Mesenchymal stem cell (in vitro differentiated cells and primary cell): ENCODE results near the gene CHM.

ENCODE experiments used
- DNase-seq: peaks from one replicate; pipeline ENCODE4 v3.0.0-alpha.2; 2013
- H2AFZ ChIP-seq: one replicate; pipeline ENCODE4 v1.6.1; 2013; ENCODE audit warnings: low read depth, mild to moderate bottlenecking, control low read depth, inconsistent platforms, low read length, moderate library complexity
- H2AK5ac ChIP-seq: 2 replicates; pipeline ENCODE4 v1.6.1; 2013; ENCODE audit warnings: low read length, moderate library complexity, mild to moderate bottlenecking, inconsistent platforms; ENCODE audit not compliant: severe bottlenecking
- H2BK120ac ChIP-seq: one replicate; pipeline ENCODE4 v1.6.1; 2013; ENCODE audit warnings: low read depth, mild to moderate bottlenecking, inconsistent platforms, low read length, moderate library complexity
- H2BK12ac ChIP-seq, 2 experiments: one replicate each; pipeline ENCODE4 v1.6.1; 2013; ENCODE audit warnings: inconsistent platforms in 2 of 2, low read length in 2 of 2, mild to moderate bottlenecking in 2 of 2, moderate library complexity in 2 of 2, control low read depth in 1 of 2
- H2BK15ac ChIP-seq: one replicate; pipeline ENCODE4 v1.6.1; 2013; ENCODE audit warnings: mild to moderate bottlenecking, low read depth, inconsistent platforms; ENCODE audit not compliant: poor library complexity, severe bottlenecking
- H2BK5ac ChIP-seq: 2 replicates; pipeline ENCODE4 v1.6.1; 2013; ENCODE audit warnings: low read depth, mild to moderate bottlenecking, low read length, control low read depth, inconsistent platforms; ENCODE audit not compliant: poor library complexity, severe bottlenecking
- H3K14ac ChIP-seq, 2 experiments: one replicate each; pipeline ENCODE4 v1.6.1; 2013; ENCODE audit warnings: inconsistent platforms in 2 of 2, low read length in 2 of 2, control low read depth in 1 of 2, mild to moderate bottlenecking in 1 of 2, moderate library complexity in 1 of 2
- H3K18ac ChIP-seq, 2 experiments: one replicate each; pipeline ENCODE4 v1.6.1; 2013; ENCODE audit warnings: inconsistent platforms in 2 of 2, low read length in 2 of 2, control low read depth in 1 of 2, low read depth in 1 of 2, mild to moderate bottlenecking in 1 of 2
- H3K23ac ChIP-seq, 2 experiments: one replicate each; pipeline ENCODE4 v1.6.1; 2013; ENCODE audit warnings: inconsistent platforms in 2 of 2, low read length in 2 of 2, mild to moderate bottlenecking in 2 of 2, moderate library complexity in 2 of 2, control low read depth in 1 of 2
- H3K27ac ChIP-seq: 2 replicates; pipeline ENCODE4 v1.5.1; 2013; ENCODE audit warnings: mild to moderate bottlenecking, moderate library complexity, low read length, control low read depth, inconsistent platforms; ENCODE audit not compliant: poor library complexity, severe bottlenecking
- H3K27me3 ChIP-seq, 2 experiments: 2 replicates each; pipeline versions ENCODE4 v1.6.1 to v1.7.0; 2013; ENCODE audit warnings: low read length in 2 of 2, mild to moderate bottlenecking in 2 of 2, moderate library complexity in 2 of 2, control low read depth in 1 of 2, inconsistent platforms in 1 of 2; ENCODE audit not compliant: control insufficient read depth in 1 of 2, insufficient read depth in 1 of 2
- H3K36me3 ChIP-seq, 2 experiments: 2 replicates each; pipeline versions ENCODE4 v1.6.1 to v1.7.0; 2013; ENCODE audit warnings: low read length in 2 of 2, control low read depth in 1 of 2, inconsistent platforms in 1 of 2, low read depth in 1 of 2, mild to moderate bottlenecking in 1 of 2; ENCODE audit not compliant: insufficient read depth in 2 of 2, control insufficient read depth in 1 of 2
- H3K4ac ChIP-seq, 2 experiments: one replicate each; pipeline ENCODE4 v1.6.1; 2013; ENCODE audit warnings: inconsistent platforms in 2 of 2, low read length in 2 of 2, mild to moderate bottlenecking in 2 of 2, moderate library complexity in 2 of 2, control low read depth in 1 of 2, low read depth in 1 of 2
- H3K4me1 ChIP-seq: 2 replicates; pipeline ENCODE4 v1.6.1; 2013; ENCODE audit warnings: low read depth, low read length, control low read depth; ENCODE audit not compliant: control insufficient read depth, insufficient read depth
- H3K4me2 ChIP-seq: 2 replicates; pipeline ENCODE4 v1.6.1; 2013; ENCODE audit warnings: low read length, mild to moderate bottlenecking, inconsistent platforms; ENCODE audit not compliant: poor library complexity, severe bottlenecking
- H3K4me3 ChIP-seq, 2 experiments: 2 replicates each; pipeline versions ENCODE4 v1.5.1 to v1.7.0; 2013; ENCODE audit warnings: low read length in 2 of 2, mild to moderate bottlenecking in 2 of 2, control low read depth in 1 of 2, low read depth in 1 of 2; ENCODE audit not compliant: insufficient read depth in 1 of 2
- H3K79me1 ChIP-seq: replicated peaks from 2 replicates; pipeline ENCODE4 v1.6.1; 2013; ENCODE audit warnings: mild to moderate bottlenecking, control low read depth, low read length, inconsistent platforms; ENCODE audit not compliant: poor library complexity, severe bottlenecking
- H3K9ac ChIP-seq: 2 replicates; pipeline ENCODE4 v1.7.0; 2013; ENCODE audit warnings: mild to moderate bottlenecking, low read length, moderate library complexity
- H3K9me3 ChIP-seq: 2 replicates; pipeline ENCODE4 v1.7.0; 2013; ENCODE audit warnings: mild to moderate bottlenecking, low read length; ENCODE audit not compliant: control insufficient read depth
- H4K8ac ChIP-seq: one replicate; pipeline ENCODE4 v1.6.1; 2013; ENCODE audit warnings: inconsistent platforms, mild to moderate bottlenecking, low read length, moderate library complexity
- H4K91ac ChIP-seq: one replicate; pipeline ENCODE4 v1.6.1; 2013; ENCODE audit warnings: mild to moderate bottlenecking, low read length, inconsistent platforms
- WGBS: methylation state at CpG from one replicate; pipeline ENCODE4 v1.1.7; 2013; ENCODE audit warnings: mixed read lengths; 5-methylcytosine and 5-hydroxymethylcytosine counted together

Gene CHM

DNA sequence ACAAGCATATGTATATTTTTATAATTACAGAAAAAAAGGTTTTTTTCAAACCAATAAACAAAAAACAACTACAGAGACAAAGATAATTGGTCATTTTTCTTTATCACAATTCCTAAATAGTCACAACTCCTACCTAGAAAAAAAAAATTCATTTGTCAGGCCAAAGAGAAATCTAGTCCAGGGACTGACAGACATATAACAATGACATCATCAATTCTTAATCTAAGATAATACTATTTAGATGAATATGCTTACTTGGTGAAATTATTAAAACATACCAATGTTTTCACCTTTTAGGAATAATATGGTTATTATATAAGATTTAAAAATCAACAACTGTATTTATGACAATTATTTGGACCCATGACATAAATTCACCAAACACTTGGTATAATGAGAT, 48.4 kb downstream of the CHM start:
- no peak overlapping the region for H2BK15ac ChIP-seq
- no peak overlapping the region for H3K4me3 ChIP-seq
- H3K4me1 ChIP-seq: peaks cover 2% of the 10 kb centered on the region
- H4K91ac ChIP-seq: no peak overlapping the region
- H3K27me3 ChIP-seq: no peaks in the 10 kb centered on the region
- H2BK120ac ChIP-seq: no peak overlapping the region
- no peak overlapping the region for H2BK12ac ChIP-seq
- H3K9ac ChIP-seq: no peak overlapping the region
- no peak overlapping the region for H3K4me2 ChIP-seq
- H3K18ac ChIP-seq: no peak overlapping the region
- peaks cover 3% of the 10 kb centered on the region for H3K79me1 ChIP-seq
- no peaks in the 10 kb centered on the region for H3K36me3 ChIP-seq
- no peak overlapping the region for H3K23ac ChIP-seq
- no peaks in the 10 kb centered on the region for H3K9me3 ChIP-seq
- no peak overlapping the region for H4K8ac ChIP-seq
- H3K27ac ChIP-seq: no peak overlapping the region
- no peak overlapping the region for H3K14ac ChIP-seq
- no peak overlapping the region for H2AFZ ChIP-seq
- H2AK5ac ChIP-seq: no peak overlapping the region
- H3K4ac ChIP-seq: no peak overlapping the region
- no peak for DNase-seq
- no peak overlapping the region for H2BK5ac ChIP-seq

DNA sequence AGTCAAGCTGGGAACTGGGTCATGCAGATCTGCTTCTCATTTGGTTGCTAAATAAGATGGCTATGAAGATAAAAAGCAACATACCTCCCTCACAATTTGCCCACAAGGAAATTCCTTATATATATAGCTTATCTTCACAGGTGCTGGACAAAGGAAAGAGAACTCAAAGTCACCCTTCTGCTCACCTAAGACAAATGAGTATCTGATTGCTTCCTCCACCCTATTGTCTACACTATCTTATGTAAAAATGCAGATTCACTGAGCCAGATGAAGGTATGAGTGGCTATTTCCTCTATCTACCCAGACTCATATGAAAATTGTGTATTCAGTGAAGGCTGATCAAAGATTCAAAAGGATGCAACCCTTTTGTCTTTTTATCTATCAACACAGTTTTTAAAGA, 50.8 kb downstream of the CHM start:
- Histone ChIP-seq H3K9me3 (no peaks in the 10 kb centered on the region), H3K9ac (no peak overlapping the region), H3K4me2 (no peak overlapping the region), H3K14ac (no peak overlapping the region), H3K36me3 (no peaks in the 10 kb centered on the region), H2AFZ (no peak overlapping the region), H3K18ac (no peak overlapping the region), H3K4me1 (no peaks in the 10 kb centered on the region), H3K4me3 (no peak overlapping the region), H3K4ac (no peak overlapping the region), H3K27ac (no peak overlapping the region), H4K91ac (no peak overlapping the region), H2AK5ac (no peak overlapping the region), H3K27me3 (no peaks in the 10 kb centered on the region), H2BK120ac (no peak overlapping the region), H2BK12ac (no peak overlapping the region), H2BK15ac (no peak overlapping the region), H3K79me1 (peaks cover 3% of the 10 kb centered on the region), H3K23ac (no peak overlapping the region), H2BK5ac (no peak overlapping the region), H4K8ac (no peak overlapping the region)
- DNase-seq: no peak

DNA sequence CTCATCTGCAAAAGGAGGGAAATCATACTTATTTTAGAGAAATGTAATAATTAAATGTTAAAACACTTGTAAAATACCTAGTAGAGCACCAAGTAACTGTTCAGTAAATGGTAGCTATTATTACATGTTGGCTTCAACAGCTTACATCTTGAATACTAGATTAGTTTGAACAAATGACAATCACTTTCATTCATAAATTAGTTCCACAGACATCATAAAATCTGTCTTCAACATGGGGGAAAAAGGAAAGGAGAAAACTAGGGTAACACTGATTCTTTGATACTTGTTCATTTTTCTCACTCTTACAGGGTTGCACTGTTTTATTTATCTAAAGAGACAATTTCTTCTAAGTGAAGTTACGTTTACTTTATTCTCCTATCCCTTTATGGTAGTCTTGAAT, 51.7 kb downstream of the CHM start:
- H2BK5ac ChIP-seq: no peak overlapping the region
- no peak for DNase-seq
- H2AFZ ChIP-seq: no peak overlapping the region
- no peak overlapping the region for H2BK12ac ChIP-seq
- no peak overlapping the region for H2AK5ac ChIP-seq
- no peak overlapping the region for H3K4ac ChIP-seq
- H3K36me3 ChIP-seq: no peaks in the 10 kb centered on the region
- no CpG with 5 or more reads among the region's 1 CpG for whole genome bisulfite sequencing
- no peak overlapping the region for H3K4me2 ChIP-seq
- H3K27me3 ChIP-seq: no peaks in the 10 kb centered on the region
- no peak overlapping the region for H3K14ac ChIP-seq
- H4K8ac ChIP-seq: no peak overlapping the region
- no peaks in the 10 kb centered on the region for H3K4me1 ChIP-seq
- no peak overlapping the region for H3K4me3 ChIP-seq
- H4K91ac ChIP-seq: no peak overlapping the region
- H2BK15ac ChIP-seq: no peak overlapping the region
- H3K18ac ChIP-seq: no peak overlapping the region
- no peak overlapping the region for H3K9ac ChIP-seq
- H3K79me1 ChIP-seq: peaks cover 2% of the 10 kb centered on the region
- H3K27ac ChIP-seq: no peak overlapping the region
- H2BK120ac ChIP-seq: no peak overlapping the region
- no peaks in the 10 kb centered on the region for H3K9me3 ChIP-seq
- no peak overlapping the region for H3K23ac ChIP-seq

DNA sequence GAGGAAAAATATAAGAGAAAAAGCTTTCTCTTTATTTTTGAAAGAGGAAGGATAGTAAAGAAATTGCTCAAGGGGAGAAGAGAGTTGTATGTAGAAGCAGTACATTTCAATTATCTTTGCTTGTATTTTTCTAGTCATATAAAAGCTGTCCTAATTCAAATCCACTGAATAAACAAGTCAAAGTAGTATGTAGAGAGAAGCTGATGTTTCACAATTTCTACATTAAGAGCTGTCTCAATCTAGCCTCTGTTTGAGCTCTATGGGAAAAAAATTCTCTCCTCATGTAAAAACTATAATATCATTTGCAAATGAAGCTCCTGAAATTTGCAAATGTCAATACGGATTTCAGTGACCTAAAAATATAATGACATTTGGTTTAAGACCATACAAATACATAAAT, 52.6 kb downstream of the CHM start:
- DNase-seq: peak; percentile 28
- H3K36me3 ChIP-seq: no peaks in the 10 kb centered on the region
- no peak overlapping the region for H3K4me2 ChIP-seq
- no peak overlapping the region for H3K9ac ChIP-seq
- H4K8ac ChIP-seq: no peak overlapping the region
- WGBS: no CpG with 5 or more reads among the region's 1 CpG
- H2BK120ac ChIP-seq: no peak overlapping the region
- no peaks in the 10 kb centered on the region for H3K4me1 ChIP-seq
- no peaks in the 10 kb centered on the region for H3K27me3 ChIP-seq
- no peak overlapping the region for H3K4me3 ChIP-seq
- no peak overlapping the region for H2BK5ac ChIP-seq
- H4K91ac ChIP-seq: no peak overlapping the region
- peaks cover 2% of the 10 kb centered on the region for H3K79me1 ChIP-seq
- H2BK12ac ChIP-seq: no peak overlapping the region
- no peak overlapping the region for H2AFZ ChIP-seq
- no peak overlapping the region for H3K4ac ChIP-seq
- H2AK5ac ChIP-seq: no peak overlapping the region
- no peak overlapping the region for H3K14ac ChIP-seq
- no peak overlapping the region for H3K27ac ChIP-seq
- H3K9me3 ChIP-seq: no peaks in the 10 kb centered on the region
- H3K23ac ChIP-seq: no peak overlapping the region
- no peak overlapping the region for H2BK15ac ChIP-seq
- no peak overlapping the region for H3K18ac ChIP-seq
